GM12878 (cell line): ENCODE measurements around the gene MEGF11. TPM values are rescaled to one million over a fixed set of nuclear protein-coding genes. Genes with fewer than 3 reads are reported as not detected.

Experiments
- ATAC-seq: fragments of 200-7000 bp; cut with Tn5 transposase; 3 replicates; pipeline ENCODE4 v1.9.1; 2020; ENCODE audit warnings: mild to moderate bottlenecking, moderate library complexity
- BruUV-seq: library from RNA; stranded (reverse); fragments of 400-500 nt; replicated peaks from 2 replicates; lab custom pipeline; 2021; lab: Mats Ljungman, UMichigan
- CTCF ChIA-PET: fragments of 300-600 bp; sonication (Branson Sonifier 250); formaldehyde crosslinking; extraction: SDS; loops from one replicate; lab custom pipeline; 2021; ENCODE audit warnings: inconsistent platforms; lab: Yijun Ruan, JAX
- POLR2A ChIA-PET: fragments of 350-600 bp; formaldehyde crosslinking; extraction: SDS; loops from one replicate; lab custom pipeline; 2021; ENCODE audit warnings: inconsistent platforms; lab: Charles Lee
- RAD21 ChIA-PET: fragments of 300-600 bp; sonication (Branson Sonifier 250); formaldehyde crosslinking; loops from one replicate; lab custom pipeline; 2023; ENCODE audit warnings: antibody characterized with exemption; ENCODE audit not compliant: unreplicated experiment; lab: Charles Lee
- SMC1A ChIA-PET: fragments of 300-600 bp; sonication (Branson Sonifier 250); formaldehyde crosslinking; loops from one replicate; lab custom pipeline; 2023; ENCODE audit not compliant: unreplicated experiment, uncharacterized antibody; lab: Charles Lee
- DNase-seq: peaks from one replicate; pipeline ENCODE4 v3.0.0-alpha.2; 2011; ENCODE audit warnings: low read depth, low spot score
- FAIRE-seq: peaks from 3 replicates; lab custom pipeline; 2011; peaks lifted over from hg19 to GRCh38; lab: Jason Lieb, UNC
- H2AFZ ChIP-seq: 2 replicates; pipeline ENCODE4 v1.6.0; 2011; ENCODE audit warnings: low read depth, low read length, control low read depth; ENCODE audit not compliant: control insufficient read depth
- H3K27ac ChIP-seq: 2 replicates; pipeline ENCODE4 v1.5.1; 2011; ENCODE audit warnings: control low read depth; ENCODE audit not compliant: control insufficient read depth, insufficient read depth
- H3K27me3 ChIP-seq, 2 experiments: replicated peaks in 1 of 2; 2 replicates each; pipeline versions ENCODE4 v1.6.0 to v1.6.1; 2011; ENCODE audit warnings: low read length in 1 of 2; ENCODE audit not compliant: control insufficient read depth in 2 of 2, insufficient read depth in 2 of 2
- H3K36me3 ChIP-seq, 2 experiments: 2 replicates each; pipeline ENCODE4 v1.5.1; 2011; ENCODE audit warnings: low read length in 1 of 2; ENCODE audit not compliant: control insufficient read depth in 2 of 2, insufficient read depth in 2 of 2
- H3K4me1 ChIP-seq: 2 replicates; pipeline ENCODE4 v1.6.1; 2011; ENCODE audit warnings: mild to moderate bottlenecking, low read length, moderate library complexity, mixed read lengths; ENCODE audit not compliant: control insufficient read depth, insufficient read depth
- H3K4me2 ChIP-seq: 2 replicates; pipeline ENCODE4 v1.6.0; 2011; ENCODE audit warnings: control low read depth; ENCODE audit not compliant: control insufficient read depth, insufficient read depth
- H3K4me3 ChIP-seq: fragments of 200-600 bp; sonication (generic); 2 replicates; pipeline ENCODE4 v1.5.1; 2016
- H3K79me2 ChIP-seq: 2 replicates; pipeline ENCODE4 v1.6.0; 2011; ENCODE audit warnings: low read length; ENCODE audit not compliant: control insufficient read depth, insufficient read depth
- H3K9ac ChIP-seq: 2 replicates; pipeline ENCODE4 v1.8.0; 2011; ENCODE audit warnings: low read length, control low read depth, mixed read lengths; ENCODE audit not compliant: control insufficient read depth, insufficient read depth
- H3K9me3 ChIP-seq: replicated peaks from 3 replicates; pipeline ENCODE4 v1.5.1; 2011; ENCODE audit warnings: mild to moderate bottlenecking, low read length; ENCODE audit not compliant: control insufficient read depth, insufficient read depth
- H4K20me1 ChIP-seq: 2 replicates; pipeline ENCODE4 v1.6.0; 2011; ENCODE audit not compliant: control insufficient read depth, insufficient read depth
- CBFB ChIP-seq: IDR thresholded peaks from 2 replicates; pipeline ENCODE4 v1.6.1; 2016; ENCODE audit warnings: antibody characterized with exemption, low read depth
- CBX5 ChIP-seq: sonication (generic); IDR thresholded peaks from 2 replicates; pipeline ENCODE4 v1.6.1; 2016; ENCODE audit warnings: low read depth, moderate library complexity, mild to moderate bottlenecking, inconsistent platforms
- GATAD2B ChIP-seq: fragments of 450-650 bp; conservative IDR thresholded peaks from 2 replicates; pipeline ENCODE4 v1.6.1; 2017; ENCODE audit warnings: low read depth, mild to moderate bottlenecking, moderate library complexity
- MEF2A ChIP-seq: IDR thresholded peaks from 2 replicates; pipeline ENCODE4 v1.6.1; 2011; ENCODE audit warnings: low read depth, mild to moderate bottlenecking, low read length, moderate library complexity; ENCODE audit not compliant: insufficient read depth
- RCOR1 ChIP-seq: conservative IDR thresholded peaks from 2 replicates; pipeline ENCODE4 v1.6.1; 2012; ENCODE audit warnings: low read depth, low read length, improper control_type of control experiment
- RUNX3 ChIP-seq: IDR thresholded peaks from 2 replicates; pipeline ENCODE4 v1.6.1; 2012; ENCODE audit warnings: low read length, inconsistent platforms
- STAT3 ChIP-seq: IDR thresholded peaks from 2 replicates; pipeline ENCODE4 v1.6.1; 2011; ENCODE audit warnings: low read depth, low read length, improper control_type of control experiment
- ZBED1 ChIP-seq: IDR thresholded peaks from 2 replicates; pipeline ENCODE4 v1.6.1; 2016; ENCODE audit warnings: borderline replicate concordance
- ZZZ3 ChIP-seq: IDR thresholded peaks from 2 replicates; pipeline ENCODE4 v1.6.1; 2011; ENCODE audit warnings: low read depth; ENCODE audit not compliant: control insufficient read depth, insufficient read length
- WGBS: methylation state at CpG from one replicate; pipeline ENCODE4 v1.1.6; 2016; ENCODE audit warnings: low lambda C conversion rate; ENCODE audit not compliant: insufficient replicate concordance, insufficient coverage; ENCODE audit errors: missing lambda C conversion rate; 5-methylcytosine and 5-hydroxymethylcytosine counted together
- in situ Hi-C: fragments of 300-500 bp; cut with MboI; formaldehyde crosslinking; loops from 9 replicates; pipeline ENCODE4 v1.14.3; 2018; ENCODE audit warnings: mixed read lengths
- intact Hi-C: fragments of 100-400 bp; cut with micrococcal nuclease; formaldehyde crosslinking; loops from one replicate; pipeline ENCODE4 v1.14.2; 2022; ENCODE audit not compliant: unreplicated experiment
- polyA plus RNA-seq, 11 experiments: library from polyadenylated mRNA; depleted of rRNA in 4 of 11; unstranded in 6 of 11; stranded (reverse) in 5 of 11; fragments of >200 nt; fragmentation: Nextera tagmentation in 4 of 11; fragmentation: Illumina TruSeq in 1 of 11; extraction: Ambion mirVana in 4 of 11; extraction: Trizol in 1 of 11; gene quantifications; 1 replicate in 1 of 11; 2 replicates in 10 of 11; pipeline versions ENCODE4 v1.2.1 to v1.2.3, GENCODE V29; 2011 to 2016; ENCODE audit warnings: inconsistent platforms in 2 of 11, missing spikeins in 2 of 11, low read depth in 1 of 11
- total RNA-seq, 4 experiments: library from RNA; depleted of rRNA in 3 of 4; stranded (reverse); fragments of >200 nt in 3 of 4; fragmentation: Illumina TruSeq in 1 of 4; extraction: Trizol in 1 of 4; gene quantifications; 2 replicates each; pipeline versions ENCODE4 v1.2.1 to v1.2.3, GENCODE V29; 2013 to 2021
- TF ChIP-seq, protein P1 (sequence below), 3 experiments: IDR thresholded peaks in 2 of 3; conservative IDR thresholded peaks in 1 of 3; 2 replicates each; pipeline ENCODE4 v1.5.1; 2011; ENCODE audit warnings: low read depth in 3 of 3, low read length in 3 of 3, mild to moderate bottlenecking in 3 of 3, control low read depth in 2 of 3, moderate library complexity in 2 of 3, inconsistent platforms in 1 of 3, mixed read lengths in 1 of 3; ENCODE audit not compliant: control insufficient read depth in 2 of 3, insufficient read depth in 1 of 3; ENCODE audit errors: extremely low read depth in 1 of 3

MEGF11 gene
- total and polyA plus RNA-seq, 10 of the 15 experiments (the other 5 are each of a cell fraction or from before 2014, with no cell fraction given) = 0.03 to 1.7 (median 0.49) TPM

DNA sequence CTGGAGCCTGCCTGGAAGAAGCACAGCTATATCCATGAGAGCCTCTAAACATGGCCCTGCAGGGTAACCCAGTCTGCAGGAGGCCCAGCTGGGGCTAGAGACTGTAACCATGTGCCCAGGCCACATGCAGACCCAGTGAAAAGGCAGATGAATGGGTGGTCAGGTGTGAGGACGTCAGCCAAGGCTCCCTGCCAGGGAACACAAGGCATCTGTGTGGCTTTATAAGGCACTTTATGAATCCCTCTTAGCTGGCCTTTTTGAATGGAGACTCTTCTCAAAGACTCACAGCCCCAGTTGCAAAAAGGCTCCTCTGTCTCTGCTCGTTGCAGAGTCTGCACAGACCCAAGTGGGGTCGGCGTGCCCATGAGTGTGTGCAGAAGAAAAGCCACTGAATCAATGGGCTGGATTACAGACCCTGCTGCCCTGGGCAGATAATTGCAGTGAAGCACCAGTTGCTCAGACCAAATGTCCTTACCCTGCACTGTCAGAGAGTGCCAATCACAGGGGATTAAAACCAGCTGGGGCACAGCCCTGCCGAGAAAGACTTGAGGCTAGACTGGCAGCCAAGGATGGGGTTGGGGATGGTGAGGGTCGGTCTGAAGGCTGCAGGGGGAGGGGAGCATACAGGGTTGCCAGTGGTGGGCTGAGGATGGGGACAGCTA, 230.1 kb downstream of the MEGF11 start:
- Histone ChIP-seq H3K27me3 (no peaks in the 10 kb centered on the region; a peak in 1 of 4 replicates), H3K36me3 (no peaks in the 10 kb centered on the region), H3K79me2 (no peaks in the 10 kb centered on the region), H2AFZ (no peak overlapping the region), H3K4me1 (no peaks in the 10 kb centered on the region), H3K4me3 (no peak overlapping the region), H3K27ac (no peak overlapping the region), H3K4me2 (no peak overlapping the region), H3K9ac (no peak overlapping the region), H4K20me1 (no peaks in the 10 kb centered on the region), H3K9me3 (no peaks in the 10 kb centered on the region)
- POLR2A ChIA-PET = interaction anchor here (0.5 kb wide), 1 partner anchor 15 kb away, joined by 3 read pairs; no protein-coding TSS in a partner anchor
- no peak for DNase-seq
- no peak for FAIRE-seq
- intact Hi-C loops = no loop called here
- WGBS = 3% methylated on average over 6 of the region's 6 CpGs
- no peak for ATAC-seq
- in situ Hi-C loops = no loop called here
- RAD21 ChIA-PET = interaction anchor here (0.7 to 0.8 kb wide), 2 partner anchors 106 to 107 kb away, joined by 3 read pairs; no protein-coding TSS in a partner anchor
- SMC1A ChIA-PET = interaction anchor here (1.1 kb wide), 1 partner anchor 66 kb away, joined by 3 read pairs; no protein-coding TSS in a partner anchor
- CTCF ChIA-PET = interaction anchor here (1.0 kb wide), 1 partner anchor 62 kb away, joined by 3 read pairs; no protein-coding TSS in a partner anchor
- TF ChIP-seq CBFB (no peak), GATAD2B (no peak), RCOR1 (no peak), RUNX3 (no peak), ZBED1 (no peak), MEF2A (no peak), STAT3 (no peak), CBX5 (no peak), ZZZ3 (no peak)
- TF ChIP-seq, protein P1, sequence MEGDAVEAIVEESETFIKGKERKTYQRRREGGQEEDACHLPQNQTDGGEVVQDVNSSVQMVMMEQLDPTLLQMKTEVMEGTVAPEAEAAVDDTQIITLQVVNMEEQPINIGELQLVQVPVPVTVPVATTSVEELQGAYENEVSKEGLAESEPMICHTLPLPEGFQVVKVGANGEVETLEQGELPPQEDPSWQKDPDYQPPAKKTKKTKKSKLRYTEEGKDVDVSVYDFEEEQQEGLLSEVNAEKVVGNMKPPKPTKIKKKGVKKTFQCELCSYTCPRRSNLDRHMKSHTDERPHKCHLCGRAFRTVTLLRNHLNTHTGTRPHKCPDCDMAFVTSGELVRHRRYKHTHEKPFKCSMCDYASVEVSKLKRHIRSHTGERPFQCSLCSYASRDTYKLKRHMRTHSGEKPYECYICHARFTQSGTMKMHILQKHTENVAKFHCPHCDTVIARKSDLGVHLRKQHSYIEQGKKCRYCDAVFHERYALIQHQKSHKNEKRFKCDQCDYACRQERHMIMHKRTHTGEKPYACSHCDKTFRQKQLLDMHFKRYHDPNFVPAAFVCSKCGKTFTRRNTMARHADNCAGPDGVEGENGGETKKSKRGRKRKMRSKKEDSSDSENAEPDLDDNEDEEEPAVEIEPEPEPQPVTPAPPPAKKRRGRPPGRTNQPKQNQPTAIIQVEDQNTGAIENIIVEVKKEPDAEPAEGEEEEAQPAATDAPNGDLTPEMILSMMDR (IDR thresholded peaks at IDR 0.05 in 2 of 3, conservative IDR thresholded peaks at IDR 0.05 in 1 of 3; ENCODE audit: control insufficient read depth in 2 of 3, extremely low read depth in 1 of 3, insufficient read depth in 1 of 3, low read depth in 3 of 3, low read length in 3 of 3) = no peak
- no TSS peak for BruUV-seq
